ENCODE data around the gene WDR12.

DNA sequence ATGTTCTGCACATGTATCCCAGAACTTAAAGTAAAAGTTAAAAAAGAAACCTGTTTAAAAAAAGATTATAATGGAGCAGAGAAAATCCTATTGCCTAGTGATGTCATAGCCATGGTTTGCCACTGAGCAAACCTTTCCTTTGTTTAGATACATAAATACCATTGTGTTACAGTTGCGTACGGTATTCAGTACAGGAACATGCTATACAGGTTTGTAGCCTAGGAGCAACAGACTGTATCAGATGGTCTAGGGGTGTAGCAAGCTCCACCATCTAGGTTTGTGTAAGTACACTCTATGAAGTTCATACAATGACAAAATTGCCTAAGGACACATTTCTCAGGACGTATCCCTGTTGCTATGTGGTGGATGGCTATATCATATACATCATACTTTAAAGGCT, 52.9 kb downstream of the WDR12 start:
- TF ChIP-seq POLR2AphosphoS5 (IDR thresholded peaks at IDR 0.05; ENCODE audit: low read depth, low read length) (no peak), FOXP2 (optimal IDR thresholded peaks at IDR 0.05; ENCODE audit: borderline replicate concordance, extremely low read depth, extremely low read length, insufficient read depth) (no peak), TAF1 (IDR thresholded peaks at IDR 0.05; ENCODE audit: borderline replicate concordance, insufficient read depth, low read length) (no peak), SIN3A (IDR thresholded peaks at IDR 0.05; ENCODE audit: borderline replicate concordance, insufficient read depth, low read length) (no peak)
- TF ChIP-seq, protein P1, sequence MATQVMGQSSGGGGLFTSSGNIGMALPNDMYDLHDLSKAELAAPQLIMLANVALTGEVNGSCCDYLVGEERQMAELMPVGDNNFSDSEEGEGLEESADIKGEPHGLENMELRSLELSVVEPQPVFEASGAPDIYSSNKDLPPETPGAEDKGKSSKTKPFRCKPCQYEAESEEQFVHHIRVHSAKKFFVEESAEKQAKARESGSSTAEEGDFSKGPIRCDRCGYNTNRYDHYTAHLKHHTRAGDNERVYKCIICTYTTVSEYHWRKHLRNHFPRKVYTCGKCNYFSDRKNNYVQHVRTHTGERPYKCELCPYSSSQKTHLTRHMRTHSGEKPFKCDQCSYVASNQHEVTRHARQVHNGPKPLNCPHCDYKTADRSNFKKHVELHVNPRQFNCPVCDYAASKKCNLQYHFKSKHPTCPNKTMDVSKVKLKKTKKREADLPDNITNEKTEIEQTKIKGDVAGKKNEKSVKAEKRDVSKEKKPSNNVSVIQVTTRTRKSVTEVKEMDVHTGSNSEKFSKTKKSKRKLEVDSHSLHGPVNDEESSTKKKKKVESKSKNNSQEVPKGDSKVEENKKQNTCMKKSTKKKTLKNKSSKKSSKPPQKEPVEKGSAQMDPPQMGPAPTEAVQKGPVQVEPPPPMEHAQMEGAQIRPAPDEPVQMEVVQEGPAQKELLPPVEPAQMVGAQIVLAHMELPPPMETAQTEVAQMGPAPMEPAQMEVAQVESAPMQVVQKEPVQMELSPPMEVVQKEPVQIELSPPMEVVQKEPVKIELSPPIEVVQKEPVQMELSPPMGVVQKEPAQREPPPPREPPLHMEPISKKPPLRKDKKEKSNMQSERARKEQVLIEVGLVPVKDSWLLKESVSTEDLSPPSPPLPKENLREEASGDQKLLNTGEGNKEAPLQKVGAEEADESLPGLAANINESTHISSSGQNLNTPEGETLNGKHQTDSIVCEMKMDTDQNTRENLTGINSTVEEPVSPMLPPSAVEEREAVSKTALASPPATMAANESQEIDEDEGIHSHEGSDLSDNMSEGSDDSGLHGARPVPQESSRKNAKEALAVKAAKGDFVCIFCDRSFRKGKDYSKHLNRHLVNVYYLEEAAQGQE (IDR thresholded peaks at IDR 0.05; ENCODE audit: insufficient read depth in 1 of 2, low read depth in 2 of 2, low read length in 2 of 2) = no peak

Data from PFSK-1 (cell line).